GM12892 (cell line): ENCODE data around the gene DRICH1.

Source experiments
- POLR2A ChIP-seq: IDR thresholded peaks from 2 replicates; pipeline ENCODE4 v1.6.1; 2011; ENCODE audit warnings: low read depth, low read length, control low read depth
- POLR2AphosphoS5 ChIP-seq: IDR thresholded peaks from 2 replicates; pipeline ENCODE4 v1.6.1; 2011; ENCODE audit warnings: low read depth, low read length, control low read depth

GRCh38 chr22:23675502-23676415, 43.6 kb upstream of the DRICH1 start:
- no peak for TF ChIP-seq POLR2A
- no peak for TF ChIP-seq POLR2AphosphoS5
